ENCODE results near the gene GALNTL6. TPM values are rescaled to one million over a fixed set of nuclear protein-coding genes. Genes with fewer than 3 reads are reported as not detected.
"Not testable (repeated sequence)": the region's sequence is repeated elsewhere in the genome, so short reads cannot be mapped to it uniquely, and the experiment has no call there.

Gene GALNTL6
- total and polyA plus RNA-seq, 2 donors from 2014 or later = 0.60 TPM; not detected in 1

DNA sequence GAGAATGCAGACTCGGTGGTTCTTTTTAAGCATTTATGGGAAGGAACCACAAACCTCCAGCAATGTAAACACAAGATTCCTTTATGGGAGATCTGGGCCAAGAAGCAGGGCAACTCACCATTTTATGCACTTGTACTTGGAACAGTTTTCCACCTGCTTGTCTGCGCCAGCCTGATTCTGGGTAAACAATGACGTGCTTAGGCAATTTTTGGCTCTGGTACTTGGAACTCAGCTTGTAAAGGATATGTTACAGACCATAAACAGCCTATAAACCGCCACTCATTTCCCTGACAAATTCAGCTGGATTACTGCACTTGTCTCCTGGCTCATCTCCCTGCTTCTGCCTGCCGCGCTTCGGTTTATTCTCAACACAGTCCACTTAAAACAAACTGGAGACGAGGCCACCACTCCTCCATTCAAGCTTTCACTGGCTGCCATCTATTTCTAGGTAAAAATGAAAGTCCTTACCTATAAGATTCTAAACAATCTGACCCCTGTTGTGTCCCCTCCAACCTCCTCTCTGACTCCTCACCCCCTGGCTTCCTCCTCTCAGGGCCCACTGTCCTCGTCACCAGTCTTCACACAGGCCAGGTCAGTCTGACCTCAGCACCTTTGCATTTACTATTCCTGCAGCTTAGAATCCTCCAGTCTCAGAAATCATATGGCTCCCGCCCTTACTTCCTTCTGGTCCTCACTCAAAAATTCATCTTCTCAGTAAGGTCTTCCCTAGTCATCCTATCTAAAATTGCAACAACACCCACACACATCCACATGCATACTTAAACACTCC is 1149.6 kb downstream of the GALNTL6 start:
- FAIRE-seq = no peak
- Histone ChIP-seq H3K4me1 (ENCODE audit: control insufficient read depth in 2 of 3, insufficient read depth in 2 of 3, low read depth in 1 of 3, low read length in 3 of 3) (no peaks in the 10 kb centered on the region), H3K27me3 (ENCODE audit: control insufficient read depth, insufficient read depth, low read length) (no peaks in the 10 kb centered on the region), H3K4me3 (ENCODE audit: low read length in 3 of 3) (no peak overlapping the region), H3K9ac (ENCODE audit: low read length in 3 of 3) (no peak overlapping the region), H3K36me3 (ENCODE audit: control insufficient read depth in 2 of 3, insufficient read depth in 3 of 3, low read length in 3 of 3) (no peaks in the 10 kb centered on the region), H3K9me3 (ENCODE audit: control insufficient read depth in 2 of 3, insufficient read depth in 1 of 3, low read length in 3 of 3) (no peaks in the 10 kb centered on the region), H3K27ac (ENCODE audit: low read depth in 2 of 2, low read length in 2 of 2) (no peak overlapping the region)
- DNase-seq = peak in 3 of 5 donors; percentile 39 to 76 (median 75)
- intact Hi-C loops (cut with DNase I) = no loop called here
- TF ChIP-seq CTCF (IDR thresholded peaks at IDR 0.05; ENCODE audit: borderline replicate concordance, extremely low read depth, insufficient read depth) = no peak

- Histone ChIP-seq H3K9ac (ENCODE audit: low read length in 3 of 3) (no peak overlapping the region), H3K4me1 (ENCODE audit: control insufficient read depth in 2 of 3, insufficient read depth in 2 of 3, low read depth in 1 of 3, low read length in 3 of 3) (no peaks in the 10 kb centered on the region), H3K36me3 (ENCODE audit: control insufficient read depth in 2 of 3, insufficient read depth in 3 of 3, low read length in 3 of 3) (no peaks in the 10 kb centered on the region), H3K27ac (ENCODE audit: low read depth in 2 of 2, low read length in 2 of 2) (no peak overlapping the region), H3K27me3 (ENCODE audit: control insufficient read depth, insufficient read depth, low read length) (no peaks in the 10 kb centered on the region), H3K4me3 (ENCODE audit: low read length in 3 of 3) (no peak overlapping the region), H3K9me3 (ENCODE audit: control insufficient read depth in 2 of 3, insufficient read depth in 1 of 3, low read length in 3 of 3) (no peaks in the 10 kb centered on the region)
- TF ChIP-seq CTCF (IDR thresholded peaks at IDR 0.05; ENCODE audit: borderline replicate concordance, extremely low read depth, insufficient read depth) = no peak
- DNase-seq (no peak), FAIRE-seq (no peak)
- intact Hi-C loops (cut with DNase I) = no loop called here
Observed at GRCh38 chr4:172963498-172964294, 1150.5 kb downstream of the GALNTL6 start.

GRCh38 chr4:172970189-172970588 is 1157.0 kb downstream of the GALNTL6 start:
- intact Hi-C loops (cut with DNase I); H3K4me3 ChIP-seq (ENCODE audit: low read length in 3 of 3); H3K4me1 ChIP-seq (ENCODE audit: control insufficient read depth in 2 of 3, insufficient read depth in 2 of 3, low read depth in 1 of 3, low read length in 3 of 3); H3K27me3 ChIP-seq (ENCODE audit: control insufficient read depth, insufficient read depth, low read length); H3K9me3 ChIP-seq (ENCODE audit: control insufficient read depth in 2 of 3, insufficient read depth in 1 of 3, low read length in 3 of 3); H3K9ac ChIP-seq (ENCODE audit: low read length in 3 of 3); H3K27ac ChIP-seq (ENCODE audit: low read depth in 2 of 2, low read length in 2 of 2); DNase-seq; FAIRE-seq; H3K36me3 ChIP-seq (ENCODE audit: control insufficient read depth in 2 of 3, insufficient read depth in 3 of 3, low read length in 3 of 3): not testable (repeated sequence)

DNA sequence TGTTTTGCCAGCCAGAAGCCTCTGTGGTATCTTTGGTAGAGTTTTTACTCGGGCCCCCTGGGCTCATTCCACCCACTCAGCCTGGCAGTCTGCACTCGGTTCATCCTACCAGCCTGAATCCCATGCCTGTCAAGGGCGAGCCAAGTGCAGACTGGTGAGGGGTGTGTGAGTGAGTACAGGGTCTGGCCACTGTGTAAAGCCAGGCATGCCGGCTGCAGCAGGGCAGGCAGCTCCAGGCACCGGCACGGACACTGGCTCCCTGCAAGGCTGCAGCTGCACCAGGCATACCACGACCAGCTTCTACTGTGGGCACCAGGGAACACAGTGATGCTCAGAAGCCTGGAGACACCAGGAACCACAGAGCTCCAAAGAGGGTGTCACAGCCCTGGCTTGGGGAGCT is 1161.4 kb downstream of the GALNTL6 start:
- intact Hi-C loops (cut with DNase I) = no loop called here
- no peaks in the 10 kb centered on the region for H3K27me3 ChIP-seq (ENCODE audit: control insufficient read depth, insufficient read depth, low read length)
- no peak overlapping the region for H3K4me3 ChIP-seq (ENCODE audit: low read length in 3 of 3)
- H3K36me3 ChIP-seq (ENCODE audit: control insufficient read depth in 2 of 3, insufficient read depth in 3 of 3, low read length in 3 of 3) = no peaks in the 10 kb centered on the region
- no peak for DNase-seq
- FAIRE-seq = no peak
- TF ChIP-seq CTCF (IDR thresholded peaks at IDR 0.05; ENCODE audit: borderline replicate concordance, extremely low read depth, insufficient read depth) = no peak
- H3K9me3 ChIP-seq (ENCODE audit: control insufficient read depth in 2 of 3, insufficient read depth in 1 of 3, low read length in 3 of 3) = no peaks in the 10 kb centered on the region
- H3K27ac ChIP-seq (ENCODE audit: low read depth in 2 of 2, low read length in 2 of 2) = no peak overlapping the region
- H3K9ac ChIP-seq (ENCODE audit: low read length in 3 of 3) = no peak overlapping the region
- H3K4me1 ChIP-seq (ENCODE audit: control insufficient read depth in 2 of 3, insufficient read depth in 2 of 3, low read depth in 1 of 3, low read length in 3 of 3) = no peaks in the 10 kb centered on the region

All from kidney (tissue), 14 donors.